SK-N-DZ (cell line): ENCODE data around the gene HSFX2.
A peak's percentile ranks its signal among the peaks of the same experiment; 100 is the strongest.
"Not testable (repeated sequence)": the region's sequence is repeated elsewhere in the genome, so short reads cannot be mapped to it uniquely, and the experiment has no call there.

Experiments used
- DNase-seq: peaks from one replicate; pipeline ENCODE4 v3.0.0-alpha.2; 2015; ENCODE audit warnings: low spot score

HSFX2 gene

GRCh38 chrX:149590993-149591392, 4.1 kb downstream of the HSFX2 start:
- DNase-seq, result not testable (repeated sequence)

GRCh38 chrX:149587359-149587758, 7.8 kb downstream of the HSFX2 start, which contains the start of gene MAGEA9B:
Gene MAGEA9B (minus strand): TSS chrX:149587459. CDS start chrX:149583179, 4,280 bp downstream.
- DNase-seq, result not testable (repeated sequence)

GRCh38 chrX:149585631-149586030, 9.5 kb downstream of the HSFX2 start:
- DNase-seq, result not testable (repeated sequence)

GRCh38 chrX:149573456-149573855, 21.7 kb downstream of the HSFX2 start:
- not testable (repeated sequence) for DNase-seq

- no peak for DNase-seq
Measured at GRCh38 chrX:149572743-149573142, 22.4 kb downstream of the HSFX2 start.

GRCh38 chrX:149571770-149572169, 23.3 kb downstream of the HSFX2 start:
- peak; percentile 15 for DNase-seq

- DNase-seq, result no peak
Measured at GRCh38 chrX:149570668-149571067, 24.4 kb downstream of the HSFX2 start.

GRCh38 chrX:149569770-149570169, 25.3 kb downstream of the HSFX2 start:
- no peak for DNase-seq

GRCh38 chrX:149568701-149569296, 26.3 kb downstream of the HSFX2 start:
- DNase-seq, result no peak

- DNase-seq, result no peak
Measured at GRCh38 chrX:149567621-149568417, 27.3 kb downstream of the HSFX2 start.

GRCh38 chrX:149563359-149563758, 31.8 kb downstream of the HSFX2 start:
- no peak for DNase-seq

GRCh38 chrX:149555251-149555650, 39.9 kb downstream of the HSFX2 start:
- DNase-seq, result not testable (repeated sequence)

- not testable (repeated sequence) for DNase-seq
Measured at GRCh38 chrX:149551939-149552248, 43.2 kb downstream of the HSFX2 start.

- not testable (repeated sequence) for DNase-seq
Measured at GRCh38 chrX:149551245-149551938, 43.7 kb downstream of the HSFX2 start.

GRCh38 chrX:149550454-149550853, 44.7 kb downstream of the HSFX2 start:
- DNase-seq, result not testable (repeated sequence)

GRCh38 chrX:149549701-149550100, 45.4 kb downstream of the HSFX2 start, which contains the start of gene HSFX3:
Gene HSFX3 (minus strand): TSS chrX:149549924. CDS start chrX:149549852, 72 bp downstream.
- not testable (repeated sequence) for DNase-seq

- not testable (repeated sequence) for DNase-seq
Measured at GRCh38 chrX:149547782-149548181, 47.3 kb downstream of the HSFX2 start.

GRCh38 chrX:149546962-149547361, 48.2 kb downstream of the HSFX2 start:
- not testable (repeated sequence) for DNase-seq

GRCh38 chrX:149545545-149546543, 49.3 kb downstream of the HSFX2 start:
- DNase-seq, result not testable (repeated sequence)
